ENCODE results near the gene GADD45GIP1. TPM values are rescaled to one million over a fixed set of nuclear protein-coding genes. Genes with fewer than 3 reads are reported as not detected.

Gene GADD45GIP1
- total and polyA plus RNA-seq, 10 of the 15 experiments (the other 5 are each of a cell fraction or from before 2014, with no cell fraction given) = 5.1 to 136 (median 30.1) TPM

DNA sequence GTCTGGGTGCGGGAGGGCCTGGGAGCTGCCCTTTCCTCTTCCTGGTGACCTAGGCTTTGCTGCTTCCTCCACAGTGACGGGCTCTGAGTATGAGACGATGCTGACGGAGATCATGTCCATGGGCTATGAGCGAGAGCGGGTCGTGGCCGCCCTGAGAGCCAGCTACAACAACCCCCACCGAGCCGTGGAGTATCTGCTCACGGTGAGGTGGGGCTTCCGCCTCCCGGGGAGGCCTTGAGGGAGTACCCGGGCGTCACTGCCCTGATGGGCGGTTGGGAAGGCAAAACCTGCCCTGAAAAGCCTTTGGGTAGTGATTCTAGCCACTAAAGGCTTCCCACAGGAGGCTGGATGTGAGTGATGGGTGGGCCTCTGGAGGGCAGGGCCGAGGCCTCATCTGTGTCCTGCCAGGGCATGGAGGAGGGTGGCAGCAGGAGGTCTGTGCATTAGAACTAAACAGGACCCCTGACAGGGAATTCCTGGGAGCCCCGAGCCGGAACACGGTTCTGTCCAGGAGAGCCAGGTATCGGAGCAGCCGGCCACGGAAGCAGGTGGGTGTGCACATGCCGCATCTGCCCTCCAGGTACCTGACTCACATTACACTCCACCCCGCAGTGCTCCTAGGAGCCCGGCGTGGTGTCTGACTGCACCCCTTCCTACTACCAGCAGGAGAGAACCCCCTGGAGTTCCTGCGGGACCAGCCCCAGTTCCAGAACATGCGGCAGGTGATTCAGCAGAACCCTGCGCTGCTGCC is 8.2 kb downstream of the GADD45GIP1 start:
- WGBS (ENCODE audit: insufficient coverage, insufficient replicate concordance, low lambda C conversion rate, missing lambda C conversion rate) = 95% methylated on average over 30 of the region's 30 CpGs
- TF ChIP-seq CHD2 (IDR thresholded peaks at IDR 0.05; ENCODE audit: borderline replicate concordance, low read depth, low read length) (no peak), NFYB (IDR thresholded peaks at IDR 0.05; ENCODE audit: insufficient read depth, low read depth, low read length) (no peak), MTA2 (IDR thresholded peaks at IDR 0.05; ENCODE audit: low read depth) (no peak), EP300 (IDR thresholded peaks at IDR 0.05; ENCODE audit: borderline replicate concordance in 1 of 2, control insufficient read depth in 1 of 2, low read depth in 2 of 2, low read length in 2 of 2) (no peak), BCL11A (IDR thresholded peaks at IDR 0.05; ENCODE audit: low read depth, low read length) (no peak), ZBED1 (IDR thresholded peaks at IDR 0.05; ENCODE audit: borderline replicate concordance) (no peak), IRF3 (IDR thresholded peaks at IDR 0.05) (no peak), CHD1 (IDR thresholded peaks at IDR 0.05; ENCODE audit: low read depth, low read length) (no peak), CREB1 (IDR thresholded peaks at IDR 0.05; ENCODE audit: low read depth) (no peak), STAT3 (IDR thresholded peaks at IDR 0.05; ENCODE audit: low read depth, low read length) (no peak), ZSCAN29 (IDR thresholded peaks at IDR 0.05) (no peak), MYB (IDR thresholded peaks at IDR 0.05; ENCODE audit: borderline replicate concordance, low read depth, low read length) (no peak), KAT2A (conservative IDR thresholded peaks at IDR 0.05; ENCODE audit: control insufficient read depth, low read depth, low read length) (no peak), RBBP5 (conservative IDR thresholded peaks at IDR 0.05) (no peak)
- TF ChIP-seq, protein P1, sequence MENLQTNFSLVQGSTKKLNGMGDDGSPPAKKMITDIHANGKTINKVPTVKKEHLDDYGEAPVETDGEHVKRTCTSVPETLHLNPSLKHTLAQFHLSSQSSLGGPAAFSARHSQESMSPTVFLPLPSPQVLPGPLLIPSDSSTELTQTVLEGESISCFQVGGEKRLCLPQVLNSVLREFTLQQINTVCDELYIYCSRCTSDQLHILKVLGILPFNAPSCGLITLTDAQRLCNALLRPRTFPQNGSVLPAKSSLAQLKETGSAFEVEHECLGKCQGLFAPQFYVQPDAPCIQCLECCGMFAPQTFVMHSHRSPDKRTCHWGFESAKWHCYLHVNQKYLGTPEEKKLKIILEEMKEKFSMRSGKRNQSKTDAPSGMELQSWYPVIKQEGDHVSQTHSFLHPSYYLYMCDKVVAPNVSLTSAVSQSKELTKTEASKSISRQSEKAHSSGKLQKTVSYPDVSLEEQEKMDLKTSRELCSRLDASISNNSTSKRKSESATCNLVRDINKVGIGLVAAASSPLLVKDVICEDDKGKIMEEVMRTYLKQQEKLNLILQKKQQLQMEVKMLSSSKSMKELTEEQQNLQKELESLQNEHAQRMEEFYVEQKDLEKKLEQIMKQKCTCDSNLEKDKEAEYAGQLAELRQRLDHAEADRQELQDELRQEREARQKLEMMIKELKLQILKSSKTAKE (IDR thresholded peaks at IDR 0.05; ENCODE audit: low read depth, poor library complexity, severe bottlenecking) = no peak
- TF ChIP-seq, protein P2, sequence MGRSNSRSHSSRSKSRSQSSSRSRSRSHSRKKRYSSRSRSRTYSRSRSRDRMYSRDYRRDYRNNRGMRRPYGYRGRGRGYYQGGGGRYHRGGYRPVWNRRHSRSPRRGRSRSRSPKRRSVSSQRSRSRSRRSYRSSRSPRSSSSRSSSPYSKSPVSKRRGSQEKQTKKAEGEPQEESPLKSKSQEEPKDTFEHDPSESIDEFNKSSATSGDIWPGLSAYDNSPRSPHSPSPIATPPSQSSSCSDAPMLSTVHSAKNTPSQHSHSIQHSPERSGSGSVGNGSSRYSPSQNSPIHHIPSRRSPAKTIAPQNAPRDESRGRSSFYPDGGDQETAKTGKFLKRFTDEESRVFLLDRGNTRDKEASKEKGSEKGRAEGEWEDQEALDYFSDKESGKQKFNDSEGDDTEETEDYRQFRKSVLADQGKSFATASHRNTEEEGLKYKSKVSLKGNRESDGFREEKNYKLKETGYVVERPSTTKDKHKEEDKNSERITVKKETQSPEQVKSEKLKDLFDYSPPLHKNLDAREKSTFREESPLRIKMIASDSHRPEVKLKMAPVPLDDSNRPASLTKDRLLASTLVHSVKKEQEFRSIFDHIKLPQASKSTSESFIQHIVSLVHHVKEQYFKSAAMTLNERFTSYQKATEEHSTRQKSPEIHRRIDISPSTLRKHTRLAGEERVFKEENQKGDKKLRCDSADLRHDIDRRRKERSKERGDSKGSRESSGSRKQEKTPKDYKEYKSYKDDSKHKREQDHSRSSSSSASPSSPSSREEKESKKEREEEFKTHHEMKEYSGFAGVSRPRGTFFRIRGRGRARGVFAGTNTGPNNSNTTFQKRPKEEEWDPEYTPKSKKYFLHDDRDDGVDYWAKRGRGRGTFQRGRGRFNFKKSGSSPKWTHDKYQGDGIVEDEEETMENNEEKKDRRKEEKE (IDR thresholded peaks at IDR 0.05) = no peak
- TF ChIP-seq, protein P3, sequence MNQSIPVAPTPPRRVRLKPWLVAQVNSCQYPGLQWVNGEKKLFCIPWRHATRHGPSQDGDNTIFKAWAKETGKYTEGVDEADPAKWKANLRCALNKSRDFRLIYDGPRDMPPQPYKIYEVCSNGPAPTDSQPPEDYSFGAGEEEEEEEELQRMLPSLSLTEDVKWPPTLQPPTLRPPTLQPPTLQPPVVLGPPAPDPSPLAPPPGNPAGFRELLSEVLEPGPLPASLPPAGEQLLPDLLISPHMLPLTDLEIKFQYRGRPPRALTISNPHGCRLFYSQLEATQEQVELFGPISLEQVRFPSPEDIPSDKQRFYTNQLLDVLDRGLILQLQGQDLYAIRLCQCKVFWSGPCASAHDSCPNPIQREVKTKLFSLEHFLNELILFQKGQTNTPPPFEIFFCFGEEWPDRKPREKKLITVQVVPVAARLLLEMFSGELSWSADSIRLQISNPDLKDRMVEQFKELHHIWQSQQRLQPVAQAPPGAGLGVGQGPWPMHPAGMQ (IDR thresholded peaks at IDR 0.05; ENCODE audit: borderline replicate concordance) = no peak

More for the DNA sequence above, 8.2 kb downstream of the GADD45GIP1 start:
- ATAC-seq (no peak), FAIRE-seq (no peak), DNase-seq (ENCODE audit: low read depth, low spot score) (no peak)
- Histone ChIP-seq H3K4me2 (ENCODE audit: control insufficient read depth, insufficient read depth) (no peak overlapping the region), H3K9me3 (replicated peaks; ENCODE audit: control insufficient read depth, insufficient read depth, low read length) (no peaks in the 10 kb centered on the region), H4K20me1 (ENCODE audit: control insufficient read depth, insufficient read depth) (no peaks in the 10 kb centered on the region), H3K9ac (ENCODE audit: control insufficient read depth, insufficient read depth, low read length) (no peak overlapping the region), H3K27me3 (replicated peaks in 1 of 2; ENCODE audit: control insufficient read depth in 2 of 2, insufficient read depth in 2 of 2, low read length in 1 of 2) (no peaks in the 10 kb centered on the region), H3K36me3 (ENCODE audit: control insufficient read depth in 2 of 2, insufficient read depth in 2 of 2, low read length in 1 of 2) (peaks cover 23 to 32% of the 10 kb centered on the region in 2 experiments), H3K4me3 (no peak overlapping the region), H3K27ac (ENCODE audit: control insufficient read depth, insufficient read depth) (no peak overlapping the region), H2AFZ (ENCODE audit: control insufficient read depth, low read depth, low read length) (no peak overlapping the region), H3K79me2 (ENCODE audit: control insufficient read depth, insufficient read depth, low read length) (peaks cover 26% of the 10 kb centered on the region), H3K4me1 (ENCODE audit: control insufficient read depth, insufficient read depth, low read length) (peaks cover 14% of the 10 kb centered on the region)
- POLR2A ChIA-PET = interaction anchor here (0.6 kb wide), 1 partner anchor 169 kb away, joined by 3 read pairs; no protein-coding TSS in a partner anchor
- CTCF ChIA-PET = interaction anchor here (0.5 to 1.0 kb wide), 2 partner anchors 17 to 64 kb away, joined by 3 to 5 read pairs; no protein-coding TSS in a partner anchor
- RAD21 ChIA-PET (ENCODE audit: unreplicated experiment) = no interaction called here
- SMC1A ChIA-PET (ENCODE audit: uncharacterized antibody, unreplicated experiment) = no interaction called here
- in situ Hi-C loops (cut with MboI) = no loop called here
- no TSS peak for BruUV-seq (replicated peaks)
- intact Hi-C loops (cut with micrococcal nuclease; ENCODE audit: unreplicated experiment) = no loop called here
